SK-N-SH (cell line): ENCODE results near the gene LARGE1. TPM values are rescaled to one million over a fixed set of nuclear protein-coding genes. Genes with fewer than 3 reads are reported as not detected.

Experiments
- CTCF ChIA-PET: fragments of 300-600, 350-600 bp; formaldehyde crosslinking; extraction: SDS; loops from one replicate; lab custom pipeline; 2021; lab: Yijun Ruan, JAX
- POLR2A ChIA-PET: fragments of 350-600 bp; sonication (Branson Sonifier 250); formaldehyde crosslinking; extraction: SDS; loops from one replicate; lab custom pipeline; 2020; ENCODE audit warnings: antibody characterized with exemption, inconsistent platforms; lab: Yijun Ruan, JAX
- DNase-seq: peaks from one replicate; pipeline ENCODE4 v3.0.0; 2012
- H2AFZ ChIP-seq: fragments of 200-600 bp; sonication (generic); 2 replicates; pipeline ENCODE4 v1.8.1; 2016; ENCODE audit warnings: antibody characterized with exemption, mild to moderate bottlenecking, low read depth
- H3F3A ChIP-seq: fragments of 200-600 bp; sonication (generic); replicated peaks from 2 replicates; pipeline ENCODE3; 2016; ENCODE audit warnings: antibody characterized with exemption, mild to moderate bottlenecking; ENCODE audit not compliant: insufficient read depth
- H3K27ac ChIP-seq, 2 experiments: fragments of 200-500 bp in 1 of 2; fragments of 200-600 bp in 1 of 2; sonication (Bioruptor generic) in 1 of 2; sonication (generic), shearing (Covaris generic) in 1 of 2; 2 replicates each; pipeline versions ENCODE4 v1.5.1 to v1.6.1; 2014 to 2016; ENCODE audit warnings: low read depth in 2 of 2, inconsistent platforms in 1 of 2, low read length in 1 of 2, mild to moderate bottlenecking in 1 of 2, mixed read lengths in 1 of 2
- H3K27me3 ChIP-seq: fragments of 200-600 bp; sonication (generic), shearing (Covaris generic); 2 replicates; pipeline ENCODE4 v1.6.1; 2016; ENCODE audit warnings: mixed run types; ENCODE audit not compliant: insufficient read depth
- H3K36me3 ChIP-seq, 2 experiments: fragments of 200-500 bp in 1 of 2; fragments of 200-600 bp in 1 of 2; sonication (Bioruptor generic) in 1 of 2; sonication (generic) in 1 of 2; replicated peaks in 1 of 2; 2 replicates each; pipeline versions ENCODE3 to v1.5.1; 2014 to 2016; ENCODE audit warnings: low read length in 1 of 2, mild to moderate bottlenecking in 1 of 2; ENCODE audit not compliant: insufficient read depth in 2 of 2, control insufficient read depth in 1 of 2
- H3K4me1 ChIP-seq, 2 experiments: fragments of 200-500 bp in 1 of 2; fragments of 200-600 bp in 1 of 2; sonication (Bioruptor generic) in 1 of 2; sonication (generic), shearing (Covaris generic) in 1 of 2; 2 replicates each; pipeline versions ENCODE4 v1.5.1 to v1.6.1; 2014 to 2016; ENCODE audit warnings: low read depth in 1 of 2, low read length in 1 of 2, mixed run types in 1 of 2; ENCODE audit not compliant: insufficient read depth in 2 of 2, control insufficient read depth in 1 of 2
- H3K4me2 ChIP-seq: fragments of 200-600 bp; sonication (generic), shearing (Covaris generic); 2 replicates; pipeline ENCODE4 v1.6.1; 2017; ENCODE audit warnings: mixed run types
- H3K4me3 ChIP-seq, 2 experiments: fragments of 200-500 bp in 1 of 2; fragments of 200-600 bp in 1 of 2; sonication (Bioruptor generic) in 1 of 2; sonication (generic), shearing (Covaris generic) in 1 of 2; 2 replicates each; pipeline versions ENCODE4 v1.5.1 to v1.8.1; 2014 to 2016; ENCODE audit warnings: low read depth in 2 of 2, inconsistent platforms in 1 of 2, low read length in 1 of 2, mild to moderate bottlenecking in 1 of 2, mixed read lengths in 1 of 2, moderate library complexity in 1 of 2
- H3K79me2 ChIP-seq: fragments of 200-600 bp; sonication (generic); 2 replicates; pipeline ENCODE4 v1.8.1; 2017; ENCODE audit warnings: mild to moderate bottlenecking; ENCODE audit not compliant: insufficient read depth
- H3K9ac ChIP-seq: fragments of 200-600 bp; sonication (generic); 2 replicates; pipeline ENCODE4 v1.6.1; 2017; ENCODE audit warnings: mixed run types
- H3K9me2 ChIP-seq: fragments of 200-600 bp; sonication (generic); 2 replicates; pipeline ENCODE4 v1.6.1; 2017; ENCODE audit warnings: mixed run types
- H3K9me3 ChIP-seq: fragments of 200-600 bp; sonication (generic); 2 replicates; pipeline ENCODE4 v1.6.1; 2017; ENCODE audit warnings: mixed run types, mild to moderate bottlenecking, moderate library complexity
- H4K20me1 ChIP-seq: fragments of 200-600 bp; sonication (generic); 2 replicates; pipeline ENCODE4 v1.6.1; 2017; ENCODE audit warnings: mild to moderate bottlenecking, mixed run types; ENCODE audit not compliant: insufficient read depth
- CHD2 ChIP-seq: fragments of 150-350 bp; IDR thresholded peaks from 2 replicates; pipeline ENCODE4 v1.6.1; 2018; ENCODE audit warnings: low read length; ENCODE audit not compliant: partially characterized antibody
- CTCF ChIP-seq: fragments of 200-600 bp; sonication (generic); IDR thresholded peaks from 2 replicates; pipeline ENCODE4 v1.6.1; 2017; ENCODE audit warnings: antibody characterized with exemption, mild to moderate bottlenecking, moderate library complexity
- ELF1 ChIP-seq: IDR thresholded peaks from 2 replicates; pipeline ENCODE4 v1.4.0; 2012
- EZH2phosphoT487 ChIP-seq: fragments of 200-600 bp; sonication (generic); IDR thresholded peaks from 2 replicates; pipeline ENCODE4 v1.6.1; 2017; ENCODE audit warnings: low read depth, mixed run types, mild to moderate bottlenecking, antibody characterized with exemption, moderate library complexity, borderline replicate concordance
- FOXJ3 ChIP-seq: sonication (generic); formaldehyde crosslinking; IDR thresholded peaks from 2 replicates; pipeline ENCODE4 v1.5.1; 2020; ENCODE audit warnings: mild to moderate bottlenecking, missing genetic modification reagents
- FOXM1 ChIP-seq: IDR thresholded peaks from 2 replicates; pipeline ENCODE4 v1.4.0; 2012; ENCODE audit warnings: low read depth, mild to moderate bottlenecking
- GABPA ChIP-seq: IDR thresholded peaks from 2 replicates; pipeline ENCODE4 v1.4.0; 2012; ENCODE audit warnings: low read depth, mild to moderate bottlenecking
- MAX ChIP-seq: IDR thresholded peaks from 2 replicates; pipeline ENCODE4 v1.4.0; 2012; ENCODE audit warnings: low read depth
- NFIC ChIP-seq: IDR thresholded peaks from 2 replicates; pipeline ENCODE4 v1.4.0; 2012; ENCODE audit warnings: borderline replicate concordance
- RAD21 ChIP-seq: IDR thresholded peaks from 2 replicates; pipeline ENCODE4 v1.6.1; 2012; ENCODE audit warnings: mild to moderate bottlenecking, low read length
- SIN3A ChIP-seq: IDR thresholded peaks from 2 replicates; pipeline ENCODE4 v1.6.1; 2012; ENCODE audit warnings: low read depth, mild to moderate bottlenecking, low read length, moderate library complexity, borderline replicate concordance
- TAF1 ChIP-seq: IDR thresholded peaks from 2 replicates; pipeline ENCODE4 v1.6.1; 2012; ENCODE audit warnings: low read depth, mild to moderate bottlenecking, low read length, moderate library complexity, borderline replicate concordance
- TCF12 ChIP-seq: IDR thresholded peaks from 2 replicates; pipeline ENCODE4 v1.4.0; 2012
- USF2 ChIP-seq: fragments of 150-350 bp; IDR thresholded peaks from 2 replicates; pipeline ENCODE4 v1.6.1; 2017; ENCODE audit warnings: antibody characterized with exemption, low read length, low read depth, borderline replicate concordance
- WGBS: methylation state at CpG from one replicate; pipeline ENCODE4 v1.1.6; 2017; ENCODE audit warnings: low lambda C conversion rate; 5-methylcytosine and 5-hydroxymethylcytosine counted together
- polyA plus RNA-seq, 3 experiments: library from polyadenylated mRNA; depleted of rRNA; stranded (reverse); fragments of >200 nt; gene quantifications; 2 replicates each; pipeline ENCODE4 v1.2.3, GENCODE V29; 2012
- TF ChIP-seq, protein P1 (sequence below): fragments of 150-350 bp; IDR thresholded peaks from 2 replicates; pipeline ENCODE4 v1.6.1; 2016; ENCODE audit warnings: mild to moderate bottlenecking, low read depth, low read length
- TF ChIP-seq, protein P2 (sequence below): IDR thresholded peaks from 2 replicates; pipeline ENCODE4 v1.4.0; 2012; ENCODE audit warnings: low read depth, borderline replicate concordance
- TF ChIP-seq, protein P3 (sequence below): IDR thresholded peaks from 2 replicates; pipeline ENCODE4; 2012

The LARGE1 gene
- polyA plus RNA-seq, 1 of the 3 experiments (the other 2 are of a cell fraction): 1.1 TPM

GRCh38 chr22:33350961-33351360 is 569.3 kb downstream of the LARGE1 start:
- CTCF ChIA-PET: interaction anchor here (2.1 kb wide), 1 partner anchor 10 kb away, joined by 4 read pairs; no protein-coding TSS in a partner anchor
- Histone ChIP-seq H3K27ac (no peak overlapping the region), H3K9me3 (no peaks in the 10 kb centered on the region), H3K27me3 (no peaks in the 10 kb centered on the region), H3K9me2 (no peaks in the 10 kb centered on the region), H2AFZ (no peak overlapping the region), H3K4me1 (no peaks in the 10 kb centered on the region), H3K79me2 (no peaks in the 10 kb centered on the region), H3K4me3 (no peak overlapping the region), H3K36me3 (no peaks in the 10 kb centered on the region)
- no peak for DNase-seq
- WGBS: 36% methylated on average over 2 of the region's 2 CpGs
- TF ChIP-seq GABPA: no peak
- no peak for TF ChIP-seq MAX
- TF ChIP-seq ELF1: no peak
- no peak for TF ChIP-seq TCF12
- no peak for TF ChIP-seq FOXM1
- TF ChIP-seq, protein P1, sequence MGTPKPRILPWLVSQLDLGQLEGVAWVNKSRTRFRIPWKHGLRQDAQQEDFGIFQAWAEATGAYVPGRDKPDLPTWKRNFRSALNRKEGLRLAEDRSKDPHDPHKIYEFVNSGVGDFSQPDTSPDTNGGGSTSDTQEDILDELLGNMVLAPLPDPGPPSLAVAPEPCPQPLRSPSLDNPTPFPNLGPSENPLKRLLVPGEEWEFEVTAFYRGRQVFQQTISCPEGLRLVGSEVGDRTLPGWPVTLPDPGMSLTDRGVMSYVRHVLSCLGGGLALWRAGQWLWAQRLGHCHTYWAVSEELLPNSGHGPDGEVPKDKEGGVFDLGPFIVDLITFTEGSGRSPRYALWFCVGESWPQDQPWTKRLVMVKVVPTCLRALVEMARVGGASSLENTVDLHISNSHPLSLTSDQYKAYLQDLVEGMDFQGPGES: no peak
- TF ChIP-seq, protein P2, sequence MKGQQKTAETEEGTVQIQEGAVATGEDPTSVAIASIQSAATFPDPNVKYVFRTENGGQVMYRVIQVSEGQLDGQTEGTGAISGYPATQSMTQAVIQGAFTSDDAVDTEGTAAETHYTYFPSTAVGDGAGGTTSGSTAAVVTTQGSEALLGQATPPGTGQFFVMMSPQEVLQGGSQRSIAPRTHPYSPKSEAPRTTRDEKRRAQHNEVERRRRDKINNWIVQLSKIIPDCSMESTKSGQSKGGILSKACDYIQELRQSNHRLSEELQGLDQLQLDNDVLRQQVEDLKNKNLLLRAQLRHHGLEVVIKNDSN: no peak
- TF ChIP-seq RAD21: no peak
- no peak for TF ChIP-seq NFIC
- TF ChIP-seq, protein P3, sequence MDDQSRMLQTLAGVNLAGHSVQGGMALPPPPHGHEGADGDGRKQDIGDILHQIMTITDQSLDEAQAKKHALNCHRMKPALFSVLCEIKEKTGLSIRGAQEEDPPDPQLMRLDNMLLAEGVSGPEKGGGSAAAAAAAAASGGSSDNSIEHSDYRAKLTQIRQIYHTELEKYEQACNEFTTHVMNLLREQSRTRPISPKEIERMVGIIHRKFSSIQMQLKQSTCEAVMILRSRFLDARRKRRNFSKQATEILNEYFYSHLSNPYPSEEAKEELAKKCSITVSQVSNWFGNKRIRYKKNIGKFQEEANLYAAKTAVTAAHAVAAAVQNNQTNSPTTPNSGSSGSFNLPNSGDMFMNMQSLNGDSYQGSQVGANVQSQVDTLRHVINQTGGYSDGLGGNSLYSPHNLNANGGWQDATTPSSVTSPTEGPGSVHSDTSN: no peak
- no peak for TF ChIP-seq FOXJ3
- TF ChIP-seq TAF1: no peak
- TF ChIP-seq CTCF: no peak
- TF ChIP-seq, all 33 proteins: peak for 0
- POLR2A ChIA-PET: no interaction called here
- no peak overlapping the region for H3K4me2 ChIP-seq
- H3F3A ChIP-seq: no peaks in the 10 kb centered on the region
- H3K9ac ChIP-seq: no peak overlapping the region
- H4K20me1 ChIP-seq: no peaks in the 10 kb centered on the region

DNA sequence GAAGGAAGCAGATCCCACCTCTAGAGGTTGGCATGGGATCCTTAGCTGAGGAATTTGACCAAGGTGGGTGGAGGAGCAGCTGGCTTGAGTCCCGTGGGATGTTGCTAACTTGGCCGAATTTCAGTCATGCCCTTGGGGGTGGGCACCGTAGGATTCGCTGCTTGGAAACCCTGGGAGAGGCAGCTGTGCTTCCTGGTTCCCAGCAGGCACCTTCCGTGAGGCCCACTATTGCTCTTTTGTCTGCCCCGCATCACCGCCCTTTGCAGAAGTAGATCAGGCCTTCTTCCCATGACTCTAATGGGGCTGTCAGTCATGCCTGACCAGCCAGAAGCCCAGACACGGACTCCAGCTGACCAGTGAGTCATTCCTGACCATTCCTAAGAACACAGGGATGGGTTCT is 569.8 kb downstream of the LARGE1 start:
- Histone ChIP-seq H4K20me1 (no peaks in the 10 kb centered on the region), H3K27me3 (no peaks in the 10 kb centered on the region), H3K9me2 (no peaks in the 10 kb centered on the region), H3K27ac (no peak overlapping the region), H3K9ac (no peak overlapping the region), H3K9me3 (no peaks in the 10 kb centered on the region), H3K36me3 (no peaks in the 10 kb centered on the region), H3K4me2 (no peak overlapping the region), H2AFZ (no peak overlapping the region), H3K4me3 (no peak overlapping the region), H3F3A (no peaks in the 10 kb centered on the region), H3K4me1 (no peaks in the 10 kb centered on the region), H3K79me2 (no peaks in the 10 kb centered on the region)
- DNase-seq: no peak
- ChIA-PET POLR2A (no interaction called here), CTCF (interaction anchor here (2.1 kb wide), 1 partner anchor 11 kb away, joined by 4 read pairs; no protein-coding TSS in a partner anchor)
- 100% methylated on average over 1 of the region's 8 CpGs for WGBS
- no peak for TF ChIP-seq SIN3A
- no peak for TF ChIP-seq EZH2phosphoT487
- no peak for TF ChIP-seq FOXM1
- TF ChIP-seq ELF1: no peak
- no peak for TF ChIP-seq USF2
- TF ChIP-seq GABPA: no peak
- no peak for TF ChIP-seq MAX
- no peak for TF ChIP-seq CHD2
